CD14-positive monocyte (primary cell): Measurements from ENCODE around the gene CMC4. TPM values are rescaled to one million over a fixed set of nuclear protein-coding genes. Genes with fewer than 3 reads are reported as not detected.

Experiments
- DNase-seq, 3 donors: peaks; one replicate each; pipeline ENCODE4 v3.0.0-alpha.2; 2011 to 2022
- H2AFZ ChIP-seq: 2 replicates; pipeline ENCODE4 v1.6.0; 2012; ENCODE audit warnings: mild to moderate bottlenecking, low read depth, low read length, inconsistent platforms; ENCODE audit not compliant: insufficient read depth, poor library complexity, severe bottlenecking
- H3K27ac ChIP-seq, 2 donors: 1 replicate in 1 of 2; 2 replicates in 1 of 2; pipeline ENCODE4 v1.5.1; 2012 to 2013; ENCODE audit warnings: low read length in 2 of 2, control low read depth in 1 of 2, inconsistent platforms in 1 of 2, low read depth in 1 of 2, mild to moderate bottlenecking in 1 of 2
- H3K27me3 ChIP-seq, 2 donors: one replicate each; pipeline versions ENCODE4 v1.6.0 to v1.6.1; 2011 to 2013; ENCODE audit warnings: low read length in 2 of 2; ENCODE audit not compliant: control insufficient read depth in 2 of 2, insufficient read depth in 2 of 2
- H3K36me3 ChIP-seq, 2 donors: replicated peaks in 1 of 2; 1 replicate in 1 of 2; 2 replicates in 1 of 2; pipeline versions ENCODE4 v1.5.1 to v1.6.1; 2012 to 2013; ENCODE audit warnings: low read length in 2 of 2, control low read depth in 1 of 2, inconsistent platforms in 1 of 2, mild to moderate bottlenecking in 1 of 2; ENCODE audit not compliant: insufficient read depth in 2 of 2, control insufficient read depth in 1 of 2
- H3K4me1 ChIP-seq, 2 donors: 1 replicate in 1 of 2; 2 replicates in 1 of 2; pipeline versions ENCODE4 v1.5.1 to v1.6.1; 2012 to 2013; ENCODE audit warnings: low read length in 2 of 2, control low read depth in 1 of 2, inconsistent platforms in 1 of 2, mild to moderate bottlenecking in 1 of 2, moderate library complexity in 1 of 2; ENCODE audit not compliant: insufficient read depth in 2 of 2, control insufficient read depth in 1 of 2
- H3K4me2 ChIP-seq: replicated peaks from 2 replicates; pipeline ENCODE3; 2012; ENCODE audit warnings: low read length, moderate library complexity, mild to moderate bottlenecking; ENCODE audit not compliant: poor library complexity, severe bottlenecking; ENCODE audit errors: extremely low read depth
- H3K4me3 ChIP-seq, 3 experiments: fragments of 200-600 bp in 1 of 3; sonication (generic) in 1 of 3; replicated peaks in 1 of 3; 1 replicate in 2 of 3; 2 replicates in 1 of 3; pipeline ENCODE4 v1.5.1; 2011 to 2013; ENCODE audit warnings: low read length in 3 of 3, mild to moderate bottlenecking in 3 of 3, control low read depth in 2 of 3, low read depth in 2 of 3, inconsistent platforms in 1 of 3, moderate library complexity in 1 of 3
- H3K79me2 ChIP-seq: 2 replicates; pipeline ENCODE4 v1.6.0; 2012; ENCODE audit warnings: mild to moderate bottlenecking, control low read depth, inconsistent platforms, low read length, moderate library complexity; ENCODE audit not compliant: insufficient read depth
- H3K9ac ChIP-seq: 2 replicates; pipeline ENCODE4 v1.6.0; 2017; ENCODE audit warnings: low read length, mild to moderate bottlenecking; ENCODE audit not compliant: insufficient read depth, poor library complexity, severe bottlenecking
- H3K9me3 ChIP-seq, 2 donors: replicated peaks in 1 of 2; 1 replicate in 1 of 2; 2 replicates in 1 of 2; pipeline versions ENCODE4 v1.5.1 to v1.6.1; 2012 to 2013; ENCODE audit warnings: low read length in 2 of 2, control low read depth in 1 of 2; ENCODE audit not compliant: control insufficient read depth in 1 of 2, insufficient read depth in 1 of 2
- H4K20me1 ChIP-seq: 2 replicates; pipeline ENCODE4 v1.6.0; 2012; ENCODE audit warnings: mild to moderate bottlenecking, low read length, control low read depth, moderate library complexity; ENCODE audit not compliant: insufficient read depth
- H3K27ac Mint-ChIP-seq, 7 donors: one replicate each; pipeline ENCODE4 v1.8.0; 2020; ENCODE audit warnings: mild to moderate bottlenecking in 7 of 7, mixed read lengths in 7 of 7, moderate library complexity in 6 of 7, inconsistent platforms in 2 of 7
- H3K27me3 Mint-ChIP-seq, 3 donors: one replicate each; pipeline ENCODE4 v1.8.0; 2021 to 2022; ENCODE audit warnings: low read depth in 3 of 3, mild to moderate bottlenecking in 3 of 3, mixed read lengths in 3 of 3, moderate library complexity in 3 of 3, inconsistent platforms in 1 of 3
- H3K36me3 Mint-ChIP-seq, 2 donors: one replicate each; pipeline ENCODE4 v1.8.0; 2020; ENCODE audit warnings: mixed read lengths in 2 of 2, inconsistent platforms in 1 of 2, mild to moderate bottlenecking in 1 of 2
- H3K4me1 Mint-ChIP-seq: one replicate; pipeline ENCODE4 v1.8.0; 2020; ENCODE audit warnings: mild to moderate bottlenecking, mixed read lengths
- H3K4me3 Mint-ChIP-seq, 2 donors: one replicate each; pipeline ENCODE4 v1.8.0; 2020; ENCODE audit warnings: mild to moderate bottlenecking in 2 of 2, mixed read lengths in 2 of 2, moderate library complexity in 1 of 2
- H3K9me3 Mint-ChIP-seq, 7 donors: one replicate each; pipeline ENCODE4 v1.8.0; 2020 to 2022; ENCODE audit warnings: mixed read lengths in 7 of 7, mild to moderate bottlenecking in 6 of 7, moderate library complexity in 6 of 7, inconsistent platforms in 2 of 7
- CTCF ChIP-seq: fragments of 200-600 bp; IDR thresholded peaks from one replicate; pipeline ENCODE4 v1.8.0; 2022; ENCODE audit warnings: antibody characterized with exemption, mild to moderate bottlenecking
- WGBS: methylation state at CpG from one replicate; pipeline ENCODE4 v1.1.5; 2013; ENCODE audit warnings: missing lambda C conversion rate; ENCODE audit not compliant: insufficient coverage; 5-methylcytosine and 5-hydroxymethylcytosine counted together
- intact Hi-C, 2 donors: fragments of 100-400 bp; cut with micrococcal nuclease; formaldehyde crosslinking; loops; one replicate each; pipeline versions ENCODE4 v1.15.0 to v1.15.1; 2023
- polyA plus RNA-seq, 3 donors: library from polyadenylated mRNA; depleted of rRNA in 1 of 3; unstranded in 2 of 3; stranded (reverse) in 1 of 3; fragments of 300-500 nt in 2 of 3; fragments of >200 nt in 1 of 3; fragmentation: Illumina TruSeq in 2 of 3; gene quantifications; 1 replicate in 2 of 3; 2 replicates in 1 of 3; pipeline ENCODE4 v1.2.3, GENCODE V29; 2012 to 2021

Gene CMC4
- polyA plus RNA-seq, 3 donors, result 6.4 to 11.1 (median 10.1) TPM

- intact Hi-C loops, result loop anchor here (5.0 kb wide), 1 partner anchor 46 kb away; the partner anchor contains the start of genes BRCC3 (in 2 of the 2), CMC4 (in 2 of the 2) and MTCP1 (in 2 of the 2)
- Histone ChIP-seq H3K4me3 (peak overlapping the region; percentile 41 to 70 (median 45)), H3K27ac (peak overlapping the region; percentile 94 to 96), H2AFZ (peak overlapping the region; percentile 41), H3K36me3 (no peaks in the 10 kb centered on the region), H3K4me2 (peak overlapping the region; percentile 46), H3K9me3 (no peaks in the 10 kb centered on the region), H3K27me3 (peaks cover 0 to 2% of the 10 kb centered on the region in 2 donors), H3K79me2 (peaks cover 28% of the 10 kb centered on the region), H3K9ac (peak overlapping the region; percentile 87), H3K4me1 (peaks cover 5 to 6% of the 10 kb centered on the region in 2 donors), H4K20me1 (no peaks in the 10 kb centered on the region)
- 0% methylated on average over 1 of the region's 16 CpGs for WGBS
- H3K9me3 Mint-ChIP-seq, result peaks cover 0 to 5% (median 0%) of the 10 kb centered on the region in 7 donors
- H3K27ac Mint-ChIP-seq, result peak overlapping the region; percentile 95 to 97 (median 96)
- peak overlapping the region; percentile 76 to 82 for H3K4me3 Mint-ChIP-seq
- DNase-seq, result no peak
- H3K4me1 Mint-ChIP-seq, result peaks cover 11% of the 10 kb centered on the region
- no peak for TF ChIP-seq CTCF
- H3K27me3 Mint-ChIP-seq, result peaks cover 0 to 3% (median 0%) of the 10 kb centered on the region in 3 donors
- peaks cover 4 to 5% of the 10 kb centered on the region in 2 donors for H3K36me3 Mint-ChIP-seq
Observed at GRCh38 chrX:155026420-155026726, 44.6 kb downstream of the CMC4 start.

GRCh38 chrX:155023907-155024833 lies 46.8 kb downstream of the CMC4 start:
- H3K9me3 ChIP-seq, result no peaks in the 10 kb centered on the region
- no peak overlapping the region for H2AFZ ChIP-seq
- 100% methylated on average over 1 of the region's 6 CpGs for WGBS
- peak overlapping the region in 1 of 7 donors; percentile 34 for H3K27ac Mint-ChIP-seq
- H4K20me1 ChIP-seq, result no peaks in the 10 kb centered on the region
- peaks cover 0 to 3% (median 0%) of the 10 kb centered on the region in 3 donors for H3K27me3 Mint-ChIP-seq
- no peak overlapping the region for H3K9ac ChIP-seq
- intact Hi-C loops, result no loop called here
- H3K4me1 ChIP-seq, result peaks cover 5 to 6% of the 10 kb centered on the region in 2 donors
- H3K36me3 Mint-ChIP-seq, result peaks cover 0 to 4% of the 10 kb centered on the region in 2 donors
- no peak overlapping the region for H3K27ac ChIP-seq
- H3K4me1 Mint-ChIP-seq, result peaks cover 8% of the 10 kb centered on the region
- H3K27me3 ChIP-seq, result peaks cover 0 to 2% of the 10 kb centered on the region in 2 donors
- no peak for TF ChIP-seq CTCF
- H3K4me3 ChIP-seq, result no peak overlapping the region
- peaks cover 0 to 5% (median 0%) of the 10 kb centered on the region in 7 donors for H3K9me3 Mint-ChIP-seq
- no peak overlapping the region for H3K4me3 Mint-ChIP-seq
- no peak for DNase-seq
- peaks cover 11% of the 10 kb centered on the region for H3K79me2 ChIP-seq
- no peaks in the 10 kb centered on the region for H3K36me3 ChIP-seq
- H3K4me2 ChIP-seq, result no peak overlapping the region
